NCI-H82 (cell line): ENCODE measurements around the gene MAPK8.

Source experiments
- DNase-seq: peaks from one replicate; lab custom pipeline; 2025; lab: John Stamatoyannopoulos, UW

The MAPK8 gene

DNA sequence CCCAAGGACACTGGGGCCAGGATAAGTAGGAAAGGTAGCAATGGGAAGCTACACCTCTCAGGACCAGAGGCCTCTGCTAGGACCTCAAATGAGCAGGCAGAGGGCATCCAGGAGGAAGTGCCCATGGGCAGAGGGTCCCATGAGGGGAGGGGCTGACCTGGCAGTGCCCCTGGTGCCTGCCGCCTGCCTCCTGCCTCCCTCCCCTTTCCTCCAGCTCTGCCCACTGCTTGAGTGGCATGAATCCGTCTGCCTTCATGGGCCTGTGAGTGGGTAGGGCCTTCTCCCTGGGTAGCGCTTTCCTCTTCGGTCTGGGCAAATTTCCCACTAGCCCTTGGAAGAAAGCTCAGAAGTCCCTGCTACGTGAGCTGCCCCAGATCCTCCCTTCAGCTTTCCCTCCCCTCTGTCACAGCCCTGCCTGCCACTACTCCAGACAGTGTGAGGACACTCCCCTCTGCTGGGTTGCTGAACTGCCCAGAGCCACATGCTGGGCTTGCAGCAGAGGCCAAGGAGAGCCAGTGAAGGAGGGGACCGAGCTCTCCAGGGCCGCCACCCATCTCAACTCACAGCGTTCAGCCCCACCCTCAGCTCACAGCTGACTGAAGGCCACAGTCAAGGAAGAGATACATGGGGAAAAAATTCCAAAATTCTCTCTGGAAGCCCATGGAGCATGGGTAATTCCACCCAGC, 157.0 kb downstream of the MAPK8 start:
- no peak for DNase-seq

DNA sequence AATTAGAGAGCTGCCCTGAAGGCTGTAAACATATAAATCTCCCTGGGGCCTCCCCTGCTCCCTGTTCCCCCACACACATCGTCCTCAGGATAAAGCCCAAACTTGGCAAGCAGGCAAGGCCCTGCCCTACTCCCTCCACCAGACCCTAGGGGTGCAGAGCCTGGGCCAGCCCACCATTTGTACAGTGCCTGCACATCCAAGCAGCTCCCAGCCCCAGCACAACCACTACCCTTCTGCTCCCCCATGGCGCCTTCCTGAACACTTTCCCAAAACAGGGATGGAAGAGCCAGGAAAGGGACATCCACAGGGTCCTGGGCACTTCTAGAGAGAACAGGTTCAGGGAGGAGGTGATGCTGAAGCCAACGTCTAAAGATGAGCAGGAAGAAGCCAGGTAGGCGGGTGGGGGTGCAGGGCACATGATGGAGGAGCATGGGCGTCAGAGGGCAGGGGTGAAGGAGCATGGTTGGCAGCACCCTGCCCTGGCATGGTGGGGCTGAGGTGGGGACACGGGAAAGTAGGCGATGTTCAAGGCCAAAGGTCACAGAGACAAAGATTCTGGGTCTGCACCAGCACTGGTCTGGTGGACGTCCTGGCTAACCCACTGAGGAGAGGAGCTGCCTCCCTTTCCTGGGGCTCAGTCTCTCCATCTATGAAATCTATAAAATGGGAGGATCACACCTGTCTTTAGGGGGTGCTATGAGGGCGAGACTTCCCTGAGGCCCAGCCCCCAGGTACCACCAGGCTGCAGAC, 157.8 kb downstream of the MAPK8 start:
- no peak for DNase-seq

DNA sequence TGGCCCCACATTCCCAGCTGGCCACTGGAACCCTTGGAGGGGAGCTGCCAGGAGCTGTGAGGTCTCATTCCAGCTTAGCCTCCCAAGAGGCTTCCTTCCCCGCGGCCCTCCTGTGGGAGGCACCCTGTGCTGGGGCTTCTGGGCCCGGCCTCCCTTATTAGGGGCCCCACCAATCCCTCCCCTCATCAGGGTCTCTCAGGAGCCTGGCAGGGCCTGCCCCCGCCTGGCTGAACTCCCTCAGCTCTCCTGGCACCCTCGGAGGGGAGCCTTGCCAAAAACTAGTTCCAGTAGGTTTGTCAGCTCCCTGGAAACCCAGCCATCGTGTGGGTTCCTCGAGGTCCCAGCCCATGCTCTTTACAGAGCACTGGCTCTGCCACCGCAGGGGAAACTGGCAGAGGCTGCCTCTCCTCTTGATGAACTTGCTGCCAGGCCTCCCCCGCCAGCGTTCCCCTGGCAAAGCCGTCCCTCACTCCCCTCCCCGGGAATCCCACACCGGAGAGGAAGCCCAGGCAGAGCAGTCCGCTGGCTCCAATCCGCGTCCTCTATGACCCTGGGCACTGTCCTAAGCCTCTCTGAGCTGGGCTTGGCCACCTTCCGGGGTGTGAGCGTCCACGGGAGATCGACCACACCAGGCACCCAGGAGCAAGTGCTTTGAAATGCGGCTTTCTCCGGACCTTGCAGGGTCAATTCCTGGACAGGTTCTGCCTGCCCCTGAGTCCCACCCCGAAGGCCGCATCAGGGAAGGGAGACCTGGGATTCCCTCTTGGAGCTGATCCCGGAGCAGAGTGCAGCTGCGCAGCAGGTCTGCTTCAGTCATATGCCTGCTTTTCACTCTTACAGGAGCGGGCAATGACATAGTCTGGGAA, 158.6 kb downstream of the MAPK8 start:
- no peak for DNase-seq

DNA sequence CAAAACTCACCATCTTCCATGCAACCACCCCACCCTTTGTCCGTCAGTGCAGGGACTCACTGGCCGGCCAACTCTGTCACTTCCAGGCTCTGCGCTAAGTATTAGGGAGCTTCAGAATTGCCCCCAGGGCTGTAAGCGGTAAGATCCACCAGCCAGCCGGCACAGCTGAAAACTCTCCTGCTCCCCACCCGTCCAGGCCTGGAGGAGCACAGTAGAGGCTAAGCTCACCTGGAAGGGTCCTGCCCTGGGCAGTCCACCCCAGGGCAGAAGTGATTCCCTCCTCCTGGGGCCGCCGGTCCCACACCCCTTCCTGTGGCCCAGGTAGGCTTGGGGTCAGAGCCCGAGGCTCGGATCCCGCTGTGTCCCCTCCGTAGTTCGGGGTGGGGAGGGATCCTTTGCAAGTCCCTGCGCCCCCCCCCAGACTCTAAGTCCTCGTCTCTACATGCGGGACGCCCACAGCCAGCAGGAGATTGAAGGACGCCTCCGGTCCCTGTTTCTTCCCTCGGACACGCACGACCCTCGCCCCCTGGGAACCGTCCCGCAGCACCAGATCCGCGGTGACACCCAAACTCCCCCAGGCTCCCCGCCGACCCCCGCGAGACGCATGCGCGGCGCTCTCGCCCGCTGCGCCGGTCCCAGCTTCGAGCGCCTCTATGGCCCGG, 159.5 kb downstream of the MAPK8 start:
- no peak for DNase-seq

- DNase-seq = no peak
Measured at GRCh38 chr10:48466611-48467240, 160.2 kb downstream of the MAPK8 start.

DNA sequence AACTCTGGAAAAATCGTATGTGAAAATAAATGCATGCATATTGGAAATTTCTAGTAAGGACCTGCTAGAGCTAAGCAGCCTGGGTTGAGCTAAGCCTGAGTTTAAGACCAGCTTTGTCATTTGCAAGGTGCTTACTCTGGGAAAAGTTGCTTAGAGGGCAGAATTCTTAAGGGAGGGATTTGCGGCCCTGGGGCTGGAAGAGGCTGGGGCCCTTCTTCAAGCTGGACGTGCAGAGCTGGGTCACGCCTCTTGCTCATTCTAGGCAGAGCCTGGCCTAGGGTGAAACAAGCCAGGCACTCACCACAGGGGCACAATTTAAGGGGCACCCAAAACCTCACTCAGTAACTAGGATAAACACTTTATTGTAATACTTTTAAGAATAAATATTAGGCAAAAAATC, 161.2 kb downstream of the MAPK8 start:
- no peak for DNase-seq

GRCh38 chr10:48468130-48468790, 161.8 kb downstream of the MAPK8 start:
- no peak for DNase-seq

DNA sequence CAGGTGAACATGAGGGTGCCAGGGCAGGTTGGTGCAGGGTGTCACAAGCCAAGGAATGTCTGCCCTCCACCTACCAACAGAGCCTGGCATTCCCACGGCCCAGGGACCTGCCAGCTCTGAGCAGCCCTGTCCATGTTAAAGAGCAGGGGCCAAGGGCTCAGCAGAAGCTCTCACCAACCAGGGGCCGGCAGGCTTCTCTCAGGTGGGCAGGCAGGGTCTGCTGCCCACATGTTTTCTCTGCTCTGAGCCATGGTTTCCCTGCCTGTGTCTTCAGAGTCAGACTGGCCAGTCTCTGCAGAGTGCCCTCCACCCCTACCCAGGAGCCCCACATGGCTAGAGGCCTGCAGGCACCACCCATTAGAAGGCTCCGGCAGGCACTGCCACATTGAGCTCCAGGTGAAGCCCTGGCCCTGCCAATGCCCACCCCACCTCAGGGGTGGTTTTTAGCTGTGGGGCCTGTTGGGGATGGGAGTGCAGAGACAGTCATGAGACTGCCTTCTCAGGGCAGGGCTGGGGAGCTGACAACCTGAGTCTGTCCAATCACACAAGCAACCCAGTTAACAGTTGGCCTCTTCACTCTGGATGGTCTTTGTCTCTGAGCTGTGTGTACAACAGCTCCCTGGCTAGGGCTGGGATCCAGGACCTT, 162.5 kb downstream of the MAPK8 start:
- no peak for DNase-seq

GRCh38 chr10:48469516-48470020, 163.1 kb downstream of the MAPK8 start:
- no peak for DNase-seq

GRCh38 chr10:48470115-48470892, 163.8 kb downstream of the MAPK8 start:
- DNase-seq = peak; percentile 56

GRCh38 chr10:48470893-48471805, 164.7 kb downstream of the MAPK8 start:
- DNase-seq = no peak

GRCh38 chr10:48472501-48473069, 166.1 kb downstream of the MAPK8 start:
- no peak for DNase-seq

DNA sequence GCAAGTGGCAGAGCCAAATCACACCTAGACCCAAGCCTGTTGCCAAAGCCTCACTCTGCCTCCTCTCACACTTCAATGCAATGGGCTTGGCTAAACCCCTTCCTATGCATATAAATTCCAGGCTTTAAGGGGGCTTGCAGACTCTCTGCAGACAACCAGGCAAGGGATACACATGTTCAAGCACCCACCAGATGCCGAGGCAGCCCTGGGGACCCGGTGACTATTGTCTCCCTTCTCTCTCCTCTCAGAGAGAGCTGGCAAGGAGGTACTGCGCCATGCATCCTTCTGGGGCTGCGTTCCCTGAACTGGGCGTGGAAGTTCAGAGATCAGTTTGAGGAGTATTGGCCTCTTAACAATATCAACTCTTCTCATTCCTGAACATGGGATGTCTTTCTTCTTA, 167.2 kb downstream of the MAPK8 start:
- no peak for DNase-seq

DNA sequence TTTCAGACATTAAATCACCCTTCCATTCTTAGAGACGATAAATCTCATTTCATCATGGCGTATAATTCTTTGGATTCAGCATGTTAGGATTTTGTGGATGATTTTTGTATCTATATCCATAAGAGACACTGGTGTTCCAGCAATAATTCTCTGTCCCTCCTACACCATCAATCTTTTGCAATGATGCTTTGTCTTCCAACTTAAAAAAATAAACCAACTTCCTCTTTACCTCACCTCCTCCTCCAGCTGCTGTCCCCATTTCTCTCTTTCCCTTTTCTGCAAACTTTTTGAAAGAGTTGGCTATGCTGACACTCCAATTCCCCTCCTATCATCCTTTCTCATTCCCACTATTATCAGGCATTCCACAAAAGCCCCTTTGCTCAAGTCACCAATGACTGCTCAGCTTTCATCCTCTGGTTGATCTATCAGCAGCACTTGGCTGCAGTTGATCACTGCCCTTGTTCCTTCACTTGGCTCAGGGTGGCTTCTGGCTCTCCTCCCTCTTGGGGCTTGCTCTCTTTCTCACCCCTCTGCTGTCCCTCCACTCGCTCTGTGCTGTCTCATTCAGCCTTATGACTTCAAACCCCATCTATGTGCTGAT, 168.4 kb downstream of the MAPK8 start:
- DNase-seq = no peak

DNA sequence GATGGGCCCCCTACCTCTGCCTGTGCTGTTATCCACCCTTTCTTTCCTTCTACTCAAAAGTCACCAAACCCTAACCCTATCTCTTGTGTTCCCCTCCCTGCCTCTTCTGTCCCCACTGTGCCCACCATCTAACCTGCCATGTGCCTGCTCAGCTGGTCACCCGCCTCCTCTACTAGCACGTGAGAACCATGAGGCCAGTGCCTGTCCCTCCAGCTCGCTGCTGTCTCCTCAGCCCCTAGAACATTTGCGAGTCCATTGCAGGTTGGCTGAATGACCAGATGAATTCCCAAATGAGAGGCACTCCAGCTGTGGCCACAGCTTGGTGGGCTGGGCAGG, 169.4 kb downstream of the MAPK8 start:
- DNase-seq = no peak

GRCh38 chr10:48476279-48476982, 170.0 kb downstream of the MAPK8 start:
- DNase-seq = peak; percentile 61

GRCh38 chr10:48477141-48477540, 170.7 kb downstream of the MAPK8 start:
- no peak for DNase-seq
